Activated naive CD8-positive, alpha-beta T cell treated with anti-CD3 and anti-CD28 coated beads, Interleukin-2, amount 50 U/mL, for 16 hours (primary cell): ENCODE results near the gene TENM4.
"Not testable (repeated sequence)": the region's sequence is repeated elsewhere in the genome, so short reads cannot be mapped to it uniquely, and the experiment has no call there.

Experiments
- DNase-seq: peaks from one replicate; pipeline ENCODE4 v3.0.0-alpha.2; 2020; ENCODE audit warnings: low read depth, low spot score

Gene TENM4

GRCh38 chr11:78609321-78609720 lies 831.5 kb downstream of the TENM4 start:
- DNase-seq = not testable (repeated sequence)

GRCh38 chr11:78607696-78608095 lies 833.1 kb downstream of the TENM4 start:
- no peak for DNase-seq

GRCh38 chr11:78606667-78607066 lies 834.2 kb downstream of the TENM4 start:
- no peak for DNase-seq

- DNase-seq = no peak
Observed at GRCh38 chr11:78605296-78605695, 835.5 kb downstream of the TENM4 start.

- DNase-seq = no peak
Observed at GRCh38 chr11:78603792-78604191, 837.0 kb downstream of the TENM4 start.
